NCI-H460 (cell line): ENCODE results near the gene SRP19. TPM values are rescaled to one million over a fixed set of nuclear protein-coding genes. Genes with fewer than 3 reads are reported as not detected.
"Not testable (repeated sequence)": the region's sequence is repeated elsewhere in the genome, so short reads cannot be mapped to it uniquely, and the experiment has no call there.

Experiments
- DNase-seq: peaks from one replicate; pipeline ENCODE4 v3.0.0-alpha.2; 2016; ENCODE audit warnings: low read depth; ENCODE audit errors: extremely low read depth
- total RNA-seq: library from RNA; depleted of rRNA; stranded (reverse); fragments of >200 nt; shearing (Covaris generic); gene quantifications from 2 replicates; pipeline ENCODE4 v1.2.3, GENCODE V29; 2014

Gene SRP19
- total RNA-seq, 1 experiment from 2014 or later, result 129 TPM

DNA sequence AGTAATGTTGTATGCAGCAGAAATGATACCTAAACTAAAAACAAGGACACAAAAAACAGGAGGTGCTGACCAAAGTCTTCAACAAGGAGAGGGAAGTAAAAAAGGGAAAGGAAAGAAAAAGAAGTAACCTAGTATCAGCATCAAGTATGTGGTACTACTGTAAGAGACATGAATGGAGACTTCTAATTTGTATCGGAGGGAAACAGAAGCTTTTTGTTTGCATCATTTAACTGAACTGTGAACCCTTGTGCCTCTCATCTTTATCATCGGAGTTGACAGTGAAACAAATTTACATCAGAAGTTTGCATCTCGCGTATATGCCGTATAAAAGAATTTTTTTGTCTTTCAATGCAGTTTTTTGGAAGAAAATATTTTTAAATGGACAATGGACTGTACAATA is 6.3 kb downstream of the SRP19 start:
- no peak for DNase-seq

DNA sequence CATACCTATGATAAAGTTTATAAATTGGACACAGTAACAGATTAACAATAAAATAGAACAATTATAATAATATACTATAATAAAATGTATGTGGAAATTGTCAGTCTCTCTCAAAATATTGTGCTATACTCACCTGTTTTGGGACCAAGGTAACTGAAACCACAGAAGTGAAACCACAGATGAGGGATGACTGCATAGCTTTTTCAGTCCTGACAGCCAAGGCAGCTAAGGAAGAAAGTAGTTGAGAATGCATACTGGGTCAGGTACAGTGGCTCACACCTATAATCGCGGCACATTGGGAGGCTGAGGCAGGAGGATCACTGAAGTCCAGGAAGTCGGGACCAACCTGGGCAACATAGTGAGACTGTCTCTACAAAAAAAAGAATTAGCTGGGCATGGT is 8.9 kb downstream of the SRP19 start:
- DNase-seq, result no peak

DNA sequence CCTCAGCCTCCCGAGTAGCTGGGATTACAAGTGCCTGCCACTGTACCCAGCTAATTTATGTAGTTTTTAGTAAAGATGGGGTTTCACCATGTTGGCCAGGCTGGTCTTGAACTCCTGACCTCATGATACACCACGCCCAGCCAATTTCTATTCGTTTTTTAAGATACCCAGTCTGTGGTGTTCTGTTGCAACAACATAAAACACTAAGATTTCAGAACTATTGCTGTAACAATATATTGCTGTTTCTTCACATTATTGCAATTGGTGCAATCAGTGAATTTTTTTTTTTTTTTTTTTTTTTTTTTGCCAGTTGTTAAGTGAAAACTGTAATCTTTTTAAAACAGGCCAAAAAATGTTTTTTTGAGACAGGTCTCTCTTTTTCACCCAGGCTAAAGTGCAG is 9.9 kb downstream of the SRP19 start:
- DNase-seq, result no peak

DNA sequence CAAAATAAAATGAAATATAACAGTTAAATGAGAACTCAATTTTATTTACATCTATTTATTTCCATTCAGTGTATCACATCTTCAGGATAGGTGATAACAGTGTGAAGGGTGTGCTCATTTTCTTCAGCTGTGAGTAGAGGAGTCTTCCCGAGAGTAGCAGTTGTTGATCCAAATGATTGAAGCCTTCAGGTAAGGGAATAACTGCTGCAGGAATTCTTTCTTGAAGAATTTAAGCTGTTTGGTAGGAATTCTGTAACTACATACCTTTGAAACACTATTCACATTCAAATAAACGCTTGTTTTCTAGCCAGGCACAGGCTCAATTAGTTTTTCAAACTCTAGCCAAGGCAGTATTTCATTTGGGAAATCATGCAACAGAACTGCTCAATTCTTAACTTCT is 15.3 kb downstream of the SRP19 start:
- no peak for DNase-seq

DNA sequence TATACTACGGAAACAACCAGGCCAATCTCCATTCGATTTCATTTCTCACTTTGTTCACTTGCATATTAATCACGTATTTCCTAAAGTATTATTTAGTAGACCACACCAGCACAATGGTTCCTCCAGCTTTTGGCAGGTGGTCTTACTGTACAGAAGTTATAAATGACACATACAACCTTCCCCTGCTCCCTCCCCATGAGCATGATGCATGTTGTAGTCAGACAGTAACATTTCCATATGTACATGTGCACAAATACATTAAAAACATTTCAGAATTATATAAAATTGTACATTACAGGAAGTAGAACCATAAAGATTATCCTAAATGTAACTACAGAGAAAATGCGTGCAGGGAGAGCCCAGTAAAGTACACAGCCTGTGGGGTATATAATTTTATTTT is 17.0 kb downstream of the SRP19 start:
- DNase-seq, result no peak

DNA sequence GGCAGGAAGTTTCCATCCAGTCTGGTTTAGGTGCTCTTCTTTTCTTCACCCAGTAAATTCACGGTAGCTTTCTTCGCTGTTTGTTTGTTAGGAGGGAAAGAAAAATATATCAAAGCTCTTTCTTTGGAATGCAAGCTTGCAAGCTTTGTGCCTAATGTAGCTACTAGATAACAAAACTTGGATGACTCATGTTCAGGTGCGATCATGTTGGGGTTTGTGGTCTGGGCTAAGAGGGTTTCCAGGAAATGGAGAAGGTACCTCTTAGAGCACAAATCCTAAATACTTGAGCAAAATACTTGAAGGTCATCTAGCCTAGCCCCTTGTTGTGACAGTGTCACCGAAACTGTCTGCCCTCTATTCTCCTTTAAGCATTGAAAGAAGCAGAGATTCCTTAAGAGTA is 17.7 kb downstream of the SRP19 start:
- no peak for DNase-seq

DNA sequence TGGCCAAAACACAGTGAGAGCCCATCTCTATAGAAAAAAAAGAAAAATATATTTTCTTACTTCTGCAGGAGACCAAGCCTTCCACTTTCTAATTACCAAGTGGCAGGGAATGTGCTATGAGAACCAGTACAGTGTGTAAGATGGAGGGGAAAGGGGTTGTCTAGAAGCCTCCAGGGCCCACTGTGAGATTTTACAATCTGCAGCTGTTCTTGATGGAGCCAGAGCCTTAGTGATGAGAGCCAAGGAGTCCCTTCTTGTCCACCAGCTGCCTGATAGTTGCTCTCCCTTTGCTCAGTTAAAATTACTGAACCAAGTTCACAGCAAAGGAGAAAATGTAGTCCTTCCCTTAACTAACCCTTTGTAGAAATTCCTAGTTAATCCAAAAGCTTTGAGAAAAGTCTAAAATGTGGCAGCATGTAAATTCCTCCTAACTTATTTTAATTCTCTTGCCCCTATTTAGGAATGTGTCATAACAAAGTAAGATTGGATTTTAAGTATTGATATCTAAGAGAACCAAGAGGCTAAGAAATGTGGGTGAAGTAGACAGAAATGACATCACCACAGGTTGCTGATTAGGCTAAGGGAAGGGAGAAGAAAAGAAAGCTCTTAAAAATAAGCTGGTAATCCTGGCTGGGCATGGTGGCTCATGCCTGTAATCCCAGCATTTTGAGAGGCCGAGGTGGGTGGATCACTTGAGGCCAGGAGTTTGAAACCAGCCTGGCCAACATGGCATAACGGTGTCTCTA is 19.3 kb downstream of the SRP19 start:
- DNase-seq, result no peak

DNA sequence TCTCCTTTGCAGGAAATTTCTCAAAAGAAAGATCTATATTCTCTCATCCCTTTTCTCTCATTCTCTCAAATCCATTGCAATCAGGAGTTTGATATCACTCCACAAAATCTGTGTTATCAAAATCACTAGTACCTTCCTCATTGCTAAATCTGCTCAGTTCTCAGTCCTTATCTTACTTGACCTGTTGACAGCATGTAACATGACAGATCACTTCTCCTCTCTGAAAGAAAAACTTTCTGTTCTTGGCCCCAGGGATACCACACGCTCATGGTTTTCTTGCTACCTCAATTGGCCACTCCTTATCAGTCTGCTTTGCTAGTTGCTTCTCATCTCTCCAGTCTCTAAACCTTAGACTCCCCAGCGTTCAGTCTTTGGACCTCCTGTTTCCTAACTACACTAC is 22.1 kb downstream of the SRP19 start:
- no peak for DNase-seq

DNA sequence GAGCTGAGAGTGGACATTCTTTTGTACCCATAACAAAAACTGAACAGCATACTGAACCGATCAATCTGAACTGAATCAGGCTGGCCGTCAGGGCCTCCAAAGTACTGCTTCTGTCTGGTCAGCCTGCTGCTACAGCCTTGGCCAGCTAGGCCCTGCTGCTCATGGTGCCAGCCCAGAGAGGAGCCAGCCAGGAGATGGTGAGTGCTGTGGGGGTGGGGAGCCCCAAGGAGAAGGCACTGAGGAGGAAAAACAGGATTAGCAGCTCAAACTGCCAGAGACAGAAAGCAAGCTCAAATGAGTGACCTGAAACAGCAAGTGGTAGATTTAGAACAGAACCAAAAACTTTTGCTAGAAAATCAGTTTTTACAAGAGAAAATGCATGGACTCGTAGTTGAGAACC is 23.9 kb downstream of the SRP19 start:
- DNase-seq, result no peak

DNA sequence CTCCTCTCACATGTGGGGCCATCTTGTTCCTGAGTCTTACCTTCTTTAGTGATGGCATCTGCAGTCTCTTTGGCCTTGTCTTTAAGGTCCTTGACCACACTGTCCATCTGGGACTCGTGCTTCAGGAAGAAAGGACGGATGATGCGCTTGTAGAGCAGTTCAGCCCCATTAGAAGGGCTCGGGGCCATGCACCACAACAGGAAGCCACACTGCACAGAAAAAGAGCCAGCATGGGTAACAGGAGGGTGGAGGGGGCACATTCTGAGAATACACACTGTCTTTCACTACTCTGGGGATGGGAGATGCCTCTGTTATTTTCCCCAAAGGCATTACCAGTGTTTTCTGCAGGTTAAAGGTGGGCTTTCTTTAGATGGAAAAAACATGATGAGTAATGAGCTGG is 25.9 kb downstream of the SRP19 start:
- no peak for DNase-seq

DNA sequence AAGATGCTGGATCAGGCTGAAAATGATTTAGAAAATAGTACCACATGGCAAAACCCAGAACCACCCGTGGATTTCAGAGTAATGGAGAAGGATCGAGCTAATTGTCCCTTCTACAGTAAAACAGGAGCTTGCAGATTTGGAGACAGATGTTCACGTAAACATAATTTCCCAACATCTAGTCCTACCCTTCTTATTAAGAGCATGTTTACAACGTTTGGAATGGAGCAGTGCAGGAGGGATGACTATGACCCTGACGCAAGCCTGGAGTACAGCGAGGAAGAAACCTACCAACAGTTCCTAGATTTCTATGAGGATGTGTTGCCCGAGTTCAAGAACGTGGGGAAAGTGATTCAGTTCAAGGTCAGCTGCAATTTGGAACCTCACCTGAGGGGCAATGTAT is 31.0 kb downstream of the SRP19 start:
- not testable (repeated sequence) for DNase-seq

DNA sequence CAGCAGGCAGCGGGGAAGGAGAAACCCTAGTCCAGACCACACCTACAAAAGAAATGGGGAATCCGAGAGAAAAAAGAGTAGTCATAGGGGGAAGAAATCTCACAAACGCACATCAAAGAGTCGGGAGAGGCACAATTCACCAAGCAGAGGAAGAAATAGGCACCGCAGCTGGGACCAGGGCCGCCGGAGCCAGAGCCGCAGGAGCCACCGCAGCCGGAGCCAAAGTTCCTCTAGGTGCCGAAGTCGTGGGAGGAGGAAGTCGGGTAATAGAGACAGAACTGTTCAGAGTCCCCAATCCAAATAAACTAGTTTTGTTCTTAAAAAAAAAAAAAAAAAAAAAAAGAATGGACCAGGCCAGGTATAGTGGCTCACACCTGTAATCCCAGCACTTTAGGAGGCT is 31.7 kb downstream of the SRP19 start:
- DNase-seq, result no peak

DNA sequence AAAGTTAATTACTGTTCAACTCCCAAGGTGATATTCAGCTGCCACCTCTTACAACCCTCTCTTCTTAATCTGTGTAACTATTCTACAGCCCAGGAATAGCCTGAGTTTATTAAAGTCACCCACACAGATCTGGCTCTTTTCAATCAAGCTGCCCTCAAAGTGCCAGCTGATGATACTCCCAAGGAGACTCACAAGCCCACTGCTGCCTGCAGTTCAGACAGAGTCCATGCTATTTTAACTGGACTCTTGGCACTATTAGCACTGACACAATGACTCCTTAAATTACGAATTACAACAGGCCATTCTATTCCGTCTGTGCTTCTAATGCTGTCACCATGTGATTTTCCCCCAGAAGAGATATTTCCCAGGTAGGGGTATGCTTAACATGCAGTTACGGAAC is 34.6 kb downstream of the SRP19 start:
- DNase-seq, result no peak

DNA sequence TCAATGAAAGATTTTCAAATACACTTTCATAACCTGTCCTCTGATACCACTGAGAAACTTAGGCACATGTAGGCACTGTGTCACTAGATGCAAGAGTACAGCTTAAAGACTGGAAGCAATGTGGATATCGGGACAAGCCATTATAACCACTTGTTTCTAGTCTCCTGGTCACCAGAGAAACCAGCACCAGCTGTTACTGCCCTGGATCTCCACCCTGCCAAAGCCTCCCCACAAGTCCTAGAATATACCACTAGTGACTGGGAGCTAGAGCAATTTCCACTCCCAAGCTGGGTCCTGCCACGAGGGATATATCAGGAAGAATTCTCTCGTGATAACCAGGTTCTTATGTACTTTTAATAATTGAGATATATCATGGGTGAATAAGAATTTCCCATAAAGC is 41.5 kb downstream of the SRP19 start:
- DNase-seq, result no peak

DNA sequence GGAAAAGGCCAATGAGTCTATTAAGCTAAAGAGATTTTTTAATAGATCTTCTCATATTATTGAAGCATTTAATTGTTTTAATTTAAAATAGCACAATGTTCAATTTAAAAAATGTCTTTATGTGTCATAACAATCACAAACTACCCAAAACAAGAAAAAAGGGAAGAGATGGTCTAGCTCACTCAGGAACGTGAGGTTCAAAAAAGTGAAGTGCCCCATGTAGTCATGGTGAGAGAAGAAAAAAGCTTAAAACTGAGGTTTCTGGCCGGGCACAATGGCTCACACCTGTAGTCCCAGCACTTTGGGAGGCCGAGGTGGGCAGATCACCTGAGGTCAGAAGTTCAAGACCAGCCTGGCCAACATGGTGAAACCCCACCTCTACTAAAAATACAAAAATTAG is 43.9 kb downstream of the SRP19 start:
- DNase-seq, result not testable (repeated sequence)

DNA sequence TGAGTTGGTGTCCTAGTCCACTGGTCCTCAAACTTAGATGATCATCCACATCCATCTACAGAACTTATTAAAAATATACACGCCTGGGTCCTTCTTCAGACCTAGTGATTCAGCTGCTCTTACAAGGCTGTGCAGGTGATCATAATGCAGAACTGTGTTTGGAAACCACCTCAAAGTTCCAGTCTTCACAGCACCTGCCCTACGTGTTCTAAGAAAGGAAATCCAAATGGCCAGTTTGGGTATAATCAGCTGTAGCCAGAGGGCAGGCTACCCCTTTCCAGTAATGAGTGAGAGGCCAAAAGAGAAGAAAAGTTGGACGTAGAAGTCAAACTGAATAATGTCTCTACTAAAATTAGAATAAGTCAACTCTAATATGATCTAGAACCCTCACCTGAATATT is 45.5 kb downstream of the SRP19 start:
- no peak for DNase-seq

DNA sequence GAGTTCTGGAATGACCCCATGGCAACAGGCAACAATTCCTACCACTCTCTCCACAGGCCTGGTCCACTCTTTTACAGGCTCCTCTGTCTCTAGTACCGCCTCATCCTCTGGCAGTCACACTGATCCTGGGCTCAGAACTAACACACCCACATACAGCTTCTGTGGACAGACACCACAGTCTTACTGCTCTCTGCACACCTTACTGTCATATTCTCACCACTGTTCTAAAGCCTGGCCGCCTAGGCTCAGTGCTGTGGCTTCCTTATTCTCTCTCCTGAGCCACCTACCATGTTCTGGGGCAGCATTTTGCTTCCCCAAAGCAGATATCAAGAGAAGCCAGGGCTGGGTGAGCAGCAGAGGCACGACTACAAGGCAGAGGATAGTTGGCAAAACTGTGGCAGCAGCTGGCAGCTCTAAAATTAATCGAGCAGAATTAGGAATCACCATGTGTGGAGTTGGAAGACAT is 46.1 kb downstream of the SRP19 start:
- DNase-seq, result no peak

DNA sequence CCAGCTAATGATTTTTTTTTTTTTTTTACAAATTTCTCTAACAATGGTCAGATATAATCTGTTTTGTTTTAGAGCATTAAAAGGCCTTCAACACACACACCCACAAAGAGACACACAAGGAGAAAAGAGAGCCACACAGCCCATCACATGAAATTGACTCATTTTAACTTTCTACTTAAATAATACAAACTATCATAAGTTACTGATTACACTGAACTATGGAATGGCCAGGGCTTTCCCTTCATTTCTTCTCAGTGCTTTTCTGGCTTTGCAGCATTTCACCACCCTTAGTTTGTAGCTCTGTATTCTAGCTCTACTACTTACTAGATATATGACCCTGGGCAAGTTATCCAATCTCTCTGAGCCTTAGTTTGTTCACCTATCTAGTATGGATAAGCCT is 47.8 kb downstream of the SRP19 start:
- no peak for DNase-seq

DNA sequence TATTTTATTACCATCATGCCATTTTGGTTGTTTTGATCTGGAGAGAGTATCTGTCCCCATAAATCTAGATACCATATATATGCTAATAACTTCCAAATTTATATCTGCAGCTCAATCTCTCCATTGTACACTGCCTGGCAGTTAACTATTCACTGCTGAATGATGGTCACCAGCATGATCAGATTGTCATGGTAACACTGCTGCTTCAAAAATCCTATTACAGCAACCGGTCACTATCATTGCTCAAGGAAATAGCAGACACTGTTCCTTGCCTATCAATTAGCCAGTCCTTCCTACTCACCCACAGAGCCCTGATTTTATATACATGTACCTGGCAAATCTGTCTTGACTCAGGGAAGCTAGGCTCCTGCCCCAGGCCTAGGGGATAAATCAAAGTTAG is 49.4 kb downstream of the SRP19 start:
- DNase-seq, result no peak

DNA sequence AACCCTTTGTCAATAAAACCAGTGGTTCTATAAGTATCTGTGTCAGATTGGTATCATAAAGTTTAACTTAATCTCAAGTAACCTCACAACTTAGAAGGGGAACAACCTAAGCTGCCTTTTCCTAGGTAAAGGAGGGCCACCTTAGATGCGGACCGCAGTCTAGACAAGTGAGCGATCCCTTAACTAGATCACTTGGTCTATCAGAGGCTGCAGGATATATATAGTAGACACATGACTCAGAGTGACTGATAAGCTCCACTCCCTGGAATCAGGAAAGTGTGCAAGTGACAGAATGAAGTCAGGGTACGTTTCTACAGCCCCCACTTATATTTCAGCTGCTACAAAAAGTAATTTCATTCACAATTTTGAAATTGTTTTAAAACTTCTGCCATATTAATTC is 53.5 kb downstream of the SRP19 start:
- DNase-seq, result no peak

DNA sequence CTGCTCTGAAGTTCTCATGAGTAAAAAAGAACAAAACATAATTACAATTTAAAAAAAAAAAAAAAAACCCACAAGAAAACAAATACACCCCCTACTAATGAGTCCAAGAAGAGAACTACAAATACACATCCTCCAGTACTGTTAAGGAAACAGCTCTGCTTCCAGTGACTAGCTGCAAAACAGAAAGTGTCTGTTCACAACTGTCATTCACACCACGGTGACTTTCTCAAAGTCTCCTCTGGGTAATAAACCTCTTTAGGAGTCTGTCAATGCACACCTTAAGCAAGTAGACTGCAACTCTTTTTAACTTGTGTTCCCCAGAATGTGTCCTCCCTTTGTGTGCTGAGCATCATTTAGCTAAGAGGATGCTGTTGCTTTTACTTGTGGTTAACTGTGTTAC is 54.7 kb downstream of the SRP19 start:
- no peak for DNase-seq

DNA sequence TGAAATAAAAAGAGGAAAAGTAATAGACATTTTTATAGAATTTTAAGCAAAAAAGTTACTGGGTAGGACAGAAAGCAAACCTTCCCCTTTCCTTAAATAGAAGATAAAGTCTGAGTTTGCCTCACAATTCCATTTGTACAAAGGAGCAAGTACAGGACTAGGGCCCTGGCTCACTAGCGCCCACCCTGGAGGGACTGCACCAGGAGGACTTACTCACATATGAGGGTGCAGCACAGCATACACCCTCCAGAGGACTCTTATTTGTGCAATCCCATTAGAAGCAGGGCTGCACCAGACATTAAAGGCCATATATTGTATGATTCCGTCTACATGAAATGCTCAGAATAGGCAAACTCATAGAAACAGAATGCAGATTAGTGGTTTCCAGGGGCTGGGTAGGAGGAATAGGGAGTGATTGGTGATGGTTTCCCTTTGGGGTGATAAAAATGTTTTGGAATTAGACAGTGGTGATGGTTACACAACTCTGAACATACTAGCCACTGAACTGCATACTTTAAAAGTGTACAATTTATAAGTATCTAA is 56.4 kb downstream of the SRP19 start:
- DNase-seq, result no peak

DNA sequence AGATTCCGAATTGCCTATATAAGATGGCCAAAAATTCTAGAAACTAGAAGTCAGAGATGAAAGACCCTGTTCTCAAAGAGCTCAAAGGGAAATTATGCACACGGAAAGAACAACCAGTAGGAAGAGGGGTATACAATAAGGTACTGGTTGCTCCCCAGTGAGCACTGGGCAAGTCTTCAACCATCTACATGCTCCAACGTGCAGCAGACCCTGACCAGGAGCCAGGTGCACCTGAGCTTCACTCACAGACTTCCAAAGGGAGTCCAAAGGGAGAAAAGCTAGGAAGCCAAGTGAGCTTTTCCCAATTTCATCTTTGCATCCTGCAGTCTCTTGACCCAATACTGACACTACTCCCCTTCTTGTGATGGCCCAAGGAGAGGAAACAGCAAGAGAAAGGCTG is 57.0 kb downstream of the SRP19 start:
- no peak for DNase-seq
